Vagina (tissue), 2 donors: Measurements from ENCODE around the gene PRSS57. TPM values are rescaled to one million over a fixed set of nuclear protein-coding genes. Genes with fewer than 3 reads are reported as not detected.
"Not testable (repeated sequence)": the region's sequence is repeated elsewhere in the genome, so short reads cannot be mapped to it uniquely, and the experiment has no call there.

ENCODE experiments used
- DNase-seq, 2 donors: peaks; one replicate each; pipeline ENCODE4 v3.0.0-alpha.2; 2017; ENCODE audit errors: extremely low spot score in 2 of 2
- H3K27ac ChIP-seq: fragments of 200-600 bp; sonication (generic); one replicate; pipeline ENCODE4 v1.5.1; 2019
- H3K27me3 ChIP-seq: fragments of 200-600 bp; sonication (generic); one replicate; pipeline ENCODE4 v1.5.1; 2019
- H3K36me3 ChIP-seq, 2 donors: fragments of 200-600 bp; sonication (generic); one replicate each; pipeline ENCODE4 v1.5.1; 2017 to 2019
- H3K4me1 ChIP-seq: fragments of 200-600 bp; sonication (generic); one replicate; pipeline ENCODE4 v1.5.1; 2019
- H3K4me3 ChIP-seq, 2 donors: fragments of 200-600 bp; sonication (generic); 1 replicate in 1 of 2; 2 replicates in 1 of 2; pipeline ENCODE4 v1.5.1; 2016 to 2019
- H3K9me3 ChIP-seq: fragments of 200-600 bp; sonication (generic); one replicate; pipeline ENCODE4 v1.5.1; 2019
- CTCF ChIP-seq, 3 experiments: fragments of 450-650 bp in 2 of 3; fragments of 200-600 bp in 1 of 3; sonication (generic) in 1 of 3; IDR thresholded peaks; one replicate each; pipeline ENCODE4 v1.5.1; 2017 to 2019; ENCODE audit warnings: antibody characterized with exemption in 3 of 3, mild to moderate bottlenecking in 2 of 3, moderate library complexity in 2 of 3
- POLR2A ChIP-seq, 2 donors: fragments of 450-650 bp; IDR thresholded peaks; one replicate each; pipeline ENCODE4 v1.6.1; 2017; ENCODE audit warnings: antibody characterized with exemption in 2 of 2, mild to moderate bottlenecking in 2 of 2, moderate library complexity in 2 of 2
- POLR2AphosphoS5 ChIP-seq, 2 donors: sonication (generic); formaldehyde crosslinking; IDR thresholded peaks; one replicate each; pipeline ENCODE4 v1.9.0; 2017; ENCODE audit warnings: antibody characterized with exemption in 2 of 2, mild to moderate bottlenecking in 2 of 2, low read depth in 1 of 2; ENCODE audit not compliant: insufficient read depth in 1 of 2
- intact Hi-C: fragments of 100-400 bp; cut with DNase I; formaldehyde crosslinking; loops from one replicate; pipeline ENCODE4 v1.15.1; 2023
- total RNA-seq: library from RNA; depleted of rRNA; stranded (reverse); fragments of >200 nt; gene quantifications from one replicate; pipeline ENCODE4 v1.2.3, GENCODE V29; 2016

Gene PRSS57
- total RNA-seq, 1 donor from 2014 or later: not detected

GRCh38 chr19:674282-675151 is 20.7 kb downstream of the PRSS57 start:
- no peak for DNase-seq
- H3K36me3 ChIP-seq: no peaks in the 10 kb centered on the region
- H3K27ac ChIP-seq: peak overlapping the region; percentile 12
- H3K9me3 ChIP-seq: no peaks in the 10 kb centered on the region
- H3K27me3 ChIP-seq: no peaks in the 10 kb centered on the region
- H3K4me3 ChIP-seq: no peak overlapping the region
- peaks cover 39% of the 10 kb centered on the region for H3K4me1 ChIP-seq
- TF ChIP-seq POLR2AphosphoS5 (IDR thresholded peaks at IDR 0.05; ENCODE audit: insufficient read depth in 1 of 2, low read depth in 1 of 2): no peak
- TF ChIP-seq POLR2A (IDR thresholded peaks at IDR 0.05): no peak
- no peak for TF ChIP-seq CTCF (IDR thresholded peaks at IDR 0.05)
- intact Hi-C loops: no loop called here

- no peak overlapping the region for H3K4me3 ChIP-seq
- intact Hi-C loops: no loop called here
- no peak for DNase-seq
Observed at GRCh38 chr19:670609-671075, 24.6 kb downstream of the PRSS57 start.

GRCh38 chr19:668675-669434 is 26.4 kb downstream of the PRSS57 start:
- not testable (repeated sequence) for H3K36me3 ChIP-seq, H3K27me3 ChIP-seq, H3K9me3 ChIP-seq, H3K4me3 ChIP-seq, H3K27ac ChIP-seq, DNase-seq
- H3K4me1 ChIP-seq: peaks cover 14% of the 10 kb centered on the region
- intact Hi-C loops: loop anchor here (5.0 kb wide), 1 partner anchor 63 kb away; no protein-coding TSS in a partner anchor

More at GRCh38 chr19:670609-671075, 24.6 kb downstream of the PRSS57 start:
- Histone ChIP-seq H3K27me3 (no peaks in the 10 kb centered on the region), H3K36me3 (no peaks in the 10 kb centered on the region), H3K4me1 (peaks cover 5% of the 10 kb centered on the region), H3K9me3 (no peaks in the 10 kb centered on the region), H3K27ac (no peak overlapping the region)
- TF ChIP-seq POLR2A (IDR thresholded peaks at IDR 0.05) (no peak), CTCF (IDR thresholded peaks at IDR 0.05) (no peak), POLR2AphosphoS5 (IDR thresholded peaks at IDR 0.05; ENCODE audit: insufficient read depth in 1 of 2, low read depth in 1 of 2) (no peak)

GRCh38 chr19:666985-667573 is 28.2 kb downstream of the PRSS57 start:
- H3K9me3 ChIP-seq, H3K27me3 ChIP-seq, H3K36me3 ChIP-seq, H3K27ac ChIP-seq, DNase-seq, H3K4me3 ChIP-seq: not testable (repeated sequence)
- intact Hi-C loops: loop anchor here (5.0 kb wide), 1 partner anchor 65 kb away; no protein-coding TSS in a partner anchor
- H3K4me1 ChIP-seq: peaks cover 21% of the 10 kb centered on the region

GRCh38 chr19:664913-665443 is 30.3 kb downstream of the PRSS57 start:
- no peak for DNase-seq
- Histone ChIP-seq H3K4me1 (peaks cover 42% of the 10 kb centered on the region), H3K27me3 (no peaks in the 10 kb centered on the region), H3K36me3 (no peaks in the 10 kb centered on the region), H3K27ac (no peak overlapping the region), H3K9me3 (no peaks in the 10 kb centered on the region), H3K4me3 (peak overlapping the region in 1 of 2 donors; percentile 35)
- TF ChIP-seq CTCF (IDR thresholded peaks at IDR 0.05) (peak; percentile 96), POLR2A (IDR thresholded peaks at IDR 0.05) (no peak), POLR2AphosphoS5 (IDR thresholded peaks at IDR 0.05; ENCODE audit: insufficient read depth in 1 of 2, low read depth in 1 of 2) (peak in 1 of 2 donors; percentile 45)
- intact Hi-C loops: loop anchor here (5.0 kb wide), 1 partner anchor 67 kb away; no protein-coding TSS in a partner anchor
